ENCODE measurements around the gene NPY5R.

The NPY5R gene

GRCh38 chr4:163398238-163398637, 54.5 kb downstream of the NPY5R start:
- H3K9me3 ChIP-seq (ENCODE audit: control insufficient read depth, insufficient read depth, low read length): no peaks in the 10 kb centered on the region
- no peaks in the 10 kb centered on the region for H4K20me1 ChIP-seq (ENCODE audit: control insufficient read depth, insufficient read depth, low read depth, low read length)
- H3F3A ChIP-seq (ENCODE audit: control insufficient read depth, insufficient read depth): no peaks in the 10 kb centered on the region
- TF ChIP-seq CTCF (IDR thresholded peaks at IDR 0.05; ENCODE audit: low read depth, low read length, poor library complexity, severe bottlenecking): no peak
- no peak for TF ChIP-seq EZH2phosphoT487 (IDR thresholded peaks at IDR 0.05; ENCODE audit: borderline replicate concordance, low read length)
- no peaks in the 10 kb centered on the region for H3K79me2 ChIP-seq (ENCODE audit: control insufficient read depth, low read length)
- H3K4me2 ChIP-seq (ENCODE audit: low read length): no peak overlapping the region
- no peaks in the 10 kb centered on the region; the same call in 1 of the 2 replicates for H3K27me3 ChIP-seq (ENCODE audit: control insufficient read depth, low read length)
- H3K36me3 ChIP-seq (ENCODE audit: control insufficient read depth, low read length): no peaks in the 10 kb centered on the region
- no peak overlapping the region for H3K27ac ChIP-seq (ENCODE audit: low read depth, low read length)
- H3K9me2 ChIP-seq (replicated peaks; ENCODE audit: control insufficient read depth, low read length): no peaks in the 10 kb centered on the region
- no peak overlapping the region for H3K4me3 ChIP-seq (ENCODE audit: low read length)
- H3K4me1 ChIP-seq (ENCODE audit: control insufficient read depth, low read length): no peaks in the 10 kb centered on the region

GRCh38 chr4:163400911-163401310, 57.2 kb downstream of the NPY5R start:
- Histone ChIP-seq H3K4me3 (ENCODE audit: low read length) (no peak overlapping the region), H3F3A (ENCODE audit: control insufficient read depth, insufficient read depth) (no peaks in the 10 kb centered on the region), H3K4me1 (ENCODE audit: control insufficient read depth, low read length) (no peaks in the 10 kb centered on the region), H3K4me2 (ENCODE audit: low read length) (no peak overlapping the region), H3K9me2 (replicated peaks; ENCODE audit: control insufficient read depth, low read length) (no peaks in the 10 kb centered on the region), H3K36me3 (ENCODE audit: control insufficient read depth, low read length) (no peaks in the 10 kb centered on the region), H3K79me2 (ENCODE audit: control insufficient read depth, low read length) (no peaks in the 10 kb centered on the region), H3K27ac (ENCODE audit: low read depth, low read length) (no peak overlapping the region), H3K27me3 (ENCODE audit: control insufficient read depth, low read length) (no peaks in the 10 kb centered on the region; the same call in 1 of the 2 replicates), H4K20me1 (ENCODE audit: control insufficient read depth, insufficient read depth, low read depth, low read length) (no peaks in the 10 kb centered on the region), H3K9me3 (ENCODE audit: control insufficient read depth, insufficient read depth, low read length) (no peaks in the 10 kb centered on the region)
- TF ChIP-seq CTCF (IDR thresholded peaks at IDR 0.05; ENCODE audit: low read depth, low read length, poor library complexity, severe bottlenecking): no peak
- no peak for TF ChIP-seq EZH2phosphoT487 (IDR thresholded peaks at IDR 0.05; ENCODE audit: borderline replicate concordance, low read length)
